H9 (cell line): ENCODE measurements around the gene NMRK1. TPM values are rescaled to one million over a fixed set of nuclear protein-coding genes. Genes with fewer than 3 reads are reported as not detected.

Source experiments
- DNase-seq: peaks from one replicate; pipeline ENCODE4 v3.0.0-alpha.2; 2017
- H2AFZ ChIP-seq: one replicate; pipeline ENCODE4 v1.6.1; 2013; ENCODE audit warnings: mild to moderate bottlenecking, low read length, control low read depth, moderate library complexity
- H2AK5ac ChIP-seq: 2 replicates; pipeline ENCODE4 v1.6.1; 2013; ENCODE audit warnings: low read length, control low read depth, mixed read lengths; ENCODE audit not compliant: insufficient read length
- H2BK120ac ChIP-seq: one replicate; pipeline ENCODE4 v1.6.1; 2013; ENCODE audit warnings: low read depth, mild to moderate bottlenecking, low read length, control low read depth, inconsistent platforms; ENCODE audit not compliant: poor library complexity, severe bottlenecking
- H2BK12ac ChIP-seq: 2 replicates; pipeline ENCODE4 v1.6.1; 2013; ENCODE audit warnings: low read length, control low read depth, mixed read lengths, low read depth; ENCODE audit not compliant: insufficient read length
- H2BK15ac ChIP-seq: 2 replicates; pipeline ENCODE4 v1.6.1; 2013; ENCODE audit warnings: low read depth, low read length, control low read depth
- H2BK20ac ChIP-seq: one replicate; pipeline ENCODE4 v1.6.1; 2013; ENCODE audit warnings: low read depth, mild to moderate bottlenecking, low read length, control low read depth, inconsistent platforms; ENCODE audit not compliant: poor library complexity, severe bottlenecking
- H2BK5ac ChIP-seq: 2 replicates; pipeline ENCODE4 v1.6.1; 2013; ENCODE audit warnings: low read length, control low read depth, mixed read lengths; ENCODE audit not compliant: insufficient read length
- H3K14ac ChIP-seq: 2 replicates; pipeline ENCODE4 v1.6.1; 2013; ENCODE audit warnings: low read length, control low read depth; ENCODE audit not compliant: insufficient read depth
- H3K18ac ChIP-seq: 2 replicates; pipeline ENCODE4 v1.6.1; 2013; ENCODE audit warnings: low read depth, mild to moderate bottlenecking, mixed read lengths, low read length, control low read depth; ENCODE audit not compliant: insufficient read length
- H3K23ac ChIP-seq: 2 replicates; pipeline ENCODE4 v1.6.1; 2013; ENCODE audit warnings: low read length, control low read depth, mixed read lengths, low read depth; ENCODE audit not compliant: insufficient read length
- H3K23me2 ChIP-seq: 2 replicates; pipeline ENCODE4 v1.6.1; 2013; ENCODE audit warnings: low read depth, mild to moderate bottlenecking, mixed read lengths, low read length, control low read depth; ENCODE audit not compliant: insufficient read length, poor library complexity, severe bottlenecking
- H3K27ac ChIP-seq: 2 replicates; pipeline ENCODE4 v1.5.1; 2013; ENCODE audit warnings: low read length, control low read depth, mixed read lengths, low read depth; ENCODE audit not compliant: insufficient read length
- H3K27me3 ChIP-seq: 2 replicates; pipeline ENCODE4 v1.6.1; 2013; ENCODE audit warnings: low read length, control low read depth, inconsistent platforms; ENCODE audit not compliant: insufficient read depth
- H3K4ac ChIP-seq: 2 replicates; pipeline ENCODE4 v1.6.1; 2013; ENCODE audit warnings: low read depth, mild to moderate bottlenecking, control low read depth, inconsistent platforms, low read length, moderate library complexity
- H3K4me1 ChIP-seq: 2 replicates; pipeline ENCODE4 v1.6.1; 2013; ENCODE audit warnings: low read length, control low read depth, inconsistent platforms; ENCODE audit not compliant: insufficient read depth
- H3K4me2 ChIP-seq: 2 replicates; pipeline ENCODE4 v1.6.1; 2013; ENCODE audit warnings: low read length, control low read depth, mixed read lengths; ENCODE audit not compliant: insufficient read length, insufficient read depth
- H3K56ac ChIP-seq: 2 replicates; pipeline ENCODE4 v1.6.1; 2013; ENCODE audit warnings: low read depth, mild to moderate bottlenecking, mixed read lengths, low read length, control low read depth; ENCODE audit not compliant: insufficient read length
- H3K79me1 ChIP-seq: 2 replicates; pipeline ENCODE4 v1.6.1; 2013; ENCODE audit warnings: low read depth, mild to moderate bottlenecking, moderate library complexity, low read length, control low read depth, inconsistent platforms; ENCODE audit not compliant: insufficient read depth, poor library complexity, severe bottlenecking
- H3K79me2 ChIP-seq: 2 replicates; pipeline ENCODE4 v1.6.1; 2013; ENCODE audit warnings: low read length, control low read depth, inconsistent platforms; ENCODE audit not compliant: insufficient read depth
- H3K9ac ChIP-seq: 2 replicates; pipeline ENCODE4 v1.6.1; 2013; ENCODE audit warnings: low read length, control low read depth, mixed read lengths; ENCODE audit not compliant: insufficient read length; ENCODE audit errors: extremely low read depth
- H3K9me3 ChIP-seq: one replicate; pipeline ENCODE4 v1.6.1; 2013; ENCODE audit warnings: low read depth, low read length, inconsistent platforms; ENCODE audit not compliant: control insufficient read depth
- H3T11ph ChIP-seq: one replicate; pipeline ENCODE4 v1.6.1; 2013; ENCODE audit warnings: mild to moderate bottlenecking, low read length, control low read depth, inconsistent platforms
- H4K20me1 ChIP-seq: one replicate; pipeline ENCODE4 v1.6.1; 2013; ENCODE audit not compliant: control insufficient read depth, insufficient read length, insufficient read depth
- H4K5ac ChIP-seq: 2 replicates; pipeline ENCODE4 v1.6.1; 2013; ENCODE audit warnings: low read depth, mild to moderate bottlenecking, mixed read lengths, low read length, control low read depth; ENCODE audit not compliant: insufficient read length
- H4K8ac ChIP-seq: replicated peaks from 2 replicates; pipeline ENCODE4 v1.6.1; 2013; ENCODE audit warnings: low read length, control low read depth, mixed read lengths, low read depth; ENCODE audit not compliant: insufficient read length
- H4K91ac ChIP-seq: 2 replicates; pipeline ENCODE4 v1.6.1; 2013; ENCODE audit warnings: low read depth, mild to moderate bottlenecking, moderate library complexity, mixed read lengths, low read length, control low read depth; ENCODE audit not compliant: insufficient read length
- H3K27ac Mint-ChIP-seq, 3 experiments: 2 replicates in 2 of 3; 3 replicates in 1 of 3; pipeline ENCODE4 v1.8.0; 2020 to 2021; ENCODE audit warnings: mixed read lengths in 3 of 3, mild to moderate bottlenecking in 1 of 3, moderate library complexity in 1 of 3
- H3K27me3 Mint-ChIP-seq: 2 replicates; pipeline ENCODE4 v1.8.0; 2021; ENCODE audit warnings: low read depth, mild to moderate bottlenecking, moderate library complexity, mixed read lengths
- H3K36me3 Mint-ChIP-seq, 3 experiments: 2 replicates in 2 of 3; 3 replicates in 1 of 3; pipeline ENCODE4 v1.8.0; 2020 to 2021; ENCODE audit warnings: low read depth in 3 of 3, mixed read lengths in 3 of 3; ENCODE audit not compliant: insufficient read depth in 1 of 3
- H3K4me1 Mint-ChIP-seq, 2 experiments: 2 replicates each; pipeline ENCODE4 v1.8.0; 2020; ENCODE audit warnings: mixed read lengths in 2 of 2
- H3K4me3 Mint-ChIP-seq, 2 experiments: 2 replicates in 1 of 2; 3 replicates in 1 of 2; pipeline ENCODE4 v1.8.0; 2020 to 2021; ENCODE audit warnings: mild to moderate bottlenecking in 2 of 2, mixed read lengths in 2 of 2, moderate library complexity in 1 of 2
- H3K9me3 Mint-ChIP-seq, 2 experiments: 2 replicates in 1 of 2; 3 replicates in 1 of 2; pipeline ENCODE4 v1.8.0; 2020; ENCODE audit warnings: mild to moderate bottlenecking in 2 of 2, mixed read lengths in 2 of 2, moderate library complexity in 1 of 2
- WGBS: extraction: QIAGEN DNeasy Blood & Tissue Kit; methylation state at CpG from one replicate; pipeline ENCODE4 v1.1.7; 2013; ENCODE audit warnings: missing lambda C conversion rate, low lambda C conversion rate, mixed read lengths; ENCODE audit not compliant: insufficient read length; ENCODE audit errors: extremely low coverage; 5-methylcytosine and 5-hydroxymethylcytosine counted together
- total RNA-seq: library from RNA; stranded (reverse); gene quantifications from 2 replicates; pipeline ENCODE4 v1.2.1, GENCODE V29; 2021
- TF ChIP-seq, protein P1 (sequence below): fragments of 200-600 bp; sonication (generic); conservative IDR thresholded peaks from 3 replicates; pipeline ENCODE4 v1.8.0; 2021; ENCODE audit warnings: antibody characterized with exemption, mild to moderate bottlenecking

The NMRK1 gene
- total RNA-seq, 1 experiment from 2014 or later: 3.0 TPM

DNA sequence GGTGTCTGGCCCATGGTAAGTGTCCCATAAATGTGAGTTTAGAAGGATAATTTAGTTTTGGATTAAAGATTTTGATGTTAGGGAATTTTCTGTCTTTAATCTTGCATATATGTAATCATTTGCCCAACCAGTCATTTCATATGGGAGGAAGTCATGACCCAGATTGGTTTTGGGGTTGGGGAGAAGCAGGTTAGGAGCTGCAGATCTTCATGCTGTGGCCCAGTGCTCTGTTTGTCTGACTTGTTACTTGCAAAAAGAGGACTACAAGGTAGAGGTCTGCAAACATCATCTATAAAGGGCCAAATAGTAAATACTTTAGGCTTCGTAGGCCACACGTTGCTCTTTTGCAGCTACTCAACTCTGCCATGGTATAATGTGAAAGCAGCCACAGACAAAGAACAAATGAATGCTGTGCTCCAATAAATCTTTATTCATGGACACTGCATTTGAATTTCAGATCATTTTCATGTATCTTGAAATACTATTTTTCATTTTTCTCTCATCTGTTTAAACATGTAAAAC is 17.1 kb upstream of the NMRK1 start:
- H3K27ac ChIP-seq: no peak overlapping the region

More for the DNA sequence above, 17.1 kb upstream of the NMRK1 start:
- Histone ChIP-seq H4K5ac (no peak overlapping the region), H2BK12ac (no peak overlapping the region), H2AFZ (no peak overlapping the region), H3K4me1 (no peaks in the 10 kb centered on the region; the same call in 1 of the 2 replicates), H2BK5ac (no peak overlapping the region), H4K20me1 (no peaks in the 10 kb centered on the region), H3K56ac (no peak overlapping the region), H3K4me2 (no peak overlapping the region), H2BK120ac (no peak overlapping the region), H2AK5ac (no peak overlapping the region), H3K27me3 (no peaks in the 10 kb centered on the region), H3K9ac (no peak overlapping the region), H3K23me2 (no peaks in the 10 kb centered on the region), H3K18ac (no peak overlapping the region), H3K4ac (no peak overlapping the region), H3K23ac (no peak overlapping the region), H2BK15ac (no peak overlapping the region), H2BK20ac (no peak overlapping the region), H3K9me3 (no peaks in the 10 kb centered on the region), H4K8ac (no peak overlapping the region), H3K79me1 (no peaks in the 10 kb centered on the region), H3K79me2 (no peaks in the 10 kb centered on the region), H4K91ac (no peak overlapping the region), H3T11ph (no peak overlapping the region), H3K14ac (no peak overlapping the region)
- Mint-ChIP-seq H3K4me1 (peaks cover 5 to 7% of the 10 kb centered on the region in 2 experiments; a peak in 3 of 4 replicates), H3K36me3 (no peaks in the 10 kb centered on the region), H3K27ac (no peak overlapping the region), H3K4me3 (no peak overlapping the region), H3K27me3 (no peaks in the 10 kb centered on the region), H3K9me3 (no peaks in the 10 kb centered on the region)
- no peak for DNase-seq
- no CpG with 5 or more reads among the region's 2 CpGs for WGBS
- TF ChIP-seq, protein P1, sequence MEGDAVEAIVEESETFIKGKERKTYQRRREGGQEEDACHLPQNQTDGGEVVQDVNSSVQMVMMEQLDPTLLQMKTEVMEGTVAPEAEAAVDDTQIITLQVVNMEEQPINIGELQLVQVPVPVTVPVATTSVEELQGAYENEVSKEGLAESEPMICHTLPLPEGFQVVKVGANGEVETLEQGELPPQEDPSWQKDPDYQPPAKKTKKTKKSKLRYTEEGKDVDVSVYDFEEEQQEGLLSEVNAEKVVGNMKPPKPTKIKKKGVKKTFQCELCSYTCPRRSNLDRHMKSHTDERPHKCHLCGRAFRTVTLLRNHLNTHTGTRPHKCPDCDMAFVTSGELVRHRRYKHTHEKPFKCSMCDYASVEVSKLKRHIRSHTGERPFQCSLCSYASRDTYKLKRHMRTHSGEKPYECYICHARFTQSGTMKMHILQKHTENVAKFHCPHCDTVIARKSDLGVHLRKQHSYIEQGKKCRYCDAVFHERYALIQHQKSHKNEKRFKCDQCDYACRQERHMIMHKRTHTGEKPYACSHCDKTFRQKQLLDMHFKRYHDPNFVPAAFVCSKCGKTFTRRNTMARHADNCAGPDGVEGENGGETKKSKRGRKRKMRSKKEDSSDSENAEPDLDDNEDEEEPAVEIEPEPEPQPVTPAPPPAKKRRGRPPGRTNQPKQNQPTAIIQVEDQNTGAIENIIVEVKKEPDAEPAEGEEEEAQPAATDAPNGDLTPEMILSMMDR: no peak
